OCI-LY7 (cell line): ENCODE measurements around the gene SPIB.

ENCODE experiments used
- CTCF ChIP-seq: fragments of 200-600 bp; sonication (generic); conservative IDR thresholded peaks from 2 replicates; pipeline ENCODE4 v1.5.1; 2014; ENCODE audit warnings: mild to moderate bottlenecking, antibody characterized with exemption, low read length, moderate library complexity, mixed read lengths
- EZH2phosphoT487 ChIP-seq: fragments of 200-600 bp; sonication (generic); IDR thresholded peaks from 2 replicates; pipeline ENCODE4 v1.6.1; 2018; ENCODE audit warnings: low read depth, borderline replicate concordance, mild to moderate bottlenecking, mixed run types, antibody characterized with exemption, low read length, moderate library complexity, mixed read lengths

- no peak for TF ChIP-seq CTCF
- TF ChIP-seq EZH2phosphoT487 = no peak
Measured at GRCh38 chr19:50433201-50434180, 14.8 kb downstream of the SPIB start.
